Renal pelvis (tissue), 4 donors: ENCODE measurements around the gene ARHGDIG. TPM values are rescaled to one million over a fixed set of nuclear protein-coding genes. Genes with fewer than 3 reads are reported as not detected.
"Not testable (repeated sequence)": the region's sequence is repeated elsewhere in the genome, so short reads cannot be mapped to it uniquely, and the experiment has no call there.

Source experiments
- DNase-seq: peaks from one replicate; pipeline ENCODE4 v3.0.0-alpha.2; 2013
- polyA plus RNA-seq, 3 donors: library from polyadenylated mRNA; unstranded; fragments of 120-200 nt; gene quantifications; one replicate each; pipeline ENCODE4 v1.2.1, GENCODE V29; 2013; ENCODE audit not compliant: insufficient read length in 3 of 3

ARHGDIG gene
- polyA plus RNA-seq, 3 donors = 1.2 to 5.6 (median 4.2) TPM

DNA sequence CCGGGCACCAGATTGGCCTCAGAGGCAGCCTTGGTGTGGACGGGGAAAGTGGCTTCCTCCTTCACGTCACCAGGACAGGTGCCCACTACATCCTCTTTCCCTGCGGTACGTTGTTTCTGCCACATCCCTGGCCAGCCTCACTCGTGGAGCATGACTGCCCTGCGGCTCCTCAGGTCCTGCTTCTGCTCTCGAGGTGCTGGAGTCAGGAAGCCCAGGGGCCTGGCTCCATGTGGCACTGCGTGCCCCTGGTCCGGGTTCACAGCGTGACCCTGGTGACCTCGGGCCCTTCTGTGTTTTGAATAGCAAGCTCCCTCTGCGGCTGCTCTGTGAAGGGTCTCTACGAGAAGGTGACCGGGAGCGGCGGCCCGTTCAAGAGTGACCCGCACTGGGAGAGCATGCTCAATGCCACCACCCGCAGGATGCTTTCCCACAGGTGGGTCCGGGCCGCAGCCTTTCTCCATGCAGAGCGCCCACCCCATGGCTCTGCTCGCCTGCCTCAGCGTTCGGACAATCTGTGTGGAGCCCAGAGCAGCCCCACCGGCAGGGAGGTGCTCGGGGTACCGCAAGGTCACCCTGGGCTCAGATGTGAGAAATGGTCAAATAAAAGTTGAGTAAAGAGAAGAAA, 18.2 kb upstream of the ARHGDIG start:
- DNase-seq = no peak

DNA sequence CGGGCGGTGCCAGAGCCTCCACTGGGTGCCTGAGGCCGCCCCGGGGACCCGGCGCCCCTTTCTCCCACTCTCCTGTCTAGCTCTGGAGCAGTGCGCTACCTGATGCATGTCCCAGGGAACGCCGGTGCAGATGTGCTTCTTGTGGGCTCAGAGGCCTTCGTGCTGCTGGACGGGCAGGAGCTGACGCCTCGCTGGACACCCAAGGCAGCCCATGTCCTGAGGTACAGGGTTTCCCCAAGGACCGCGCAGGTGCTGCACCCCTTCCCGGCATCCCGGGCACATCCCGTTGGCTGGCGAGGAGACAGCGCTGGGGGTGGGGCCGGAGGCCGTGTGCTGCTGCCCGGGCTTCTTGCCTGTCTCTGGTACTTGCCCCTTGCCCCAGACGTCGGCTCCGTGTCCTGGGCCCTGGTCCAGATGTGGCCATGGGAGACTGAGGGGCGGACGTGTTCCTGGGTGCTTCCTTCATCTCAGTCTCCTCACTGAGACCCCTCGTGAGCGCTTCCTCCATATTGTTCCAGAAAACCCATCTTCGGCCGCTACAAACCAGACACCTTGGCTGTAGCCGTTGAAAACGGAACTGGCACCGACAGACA, 17.1 kb upstream of the ARHGDIG start:
- no peak for DNase-seq

DNA sequence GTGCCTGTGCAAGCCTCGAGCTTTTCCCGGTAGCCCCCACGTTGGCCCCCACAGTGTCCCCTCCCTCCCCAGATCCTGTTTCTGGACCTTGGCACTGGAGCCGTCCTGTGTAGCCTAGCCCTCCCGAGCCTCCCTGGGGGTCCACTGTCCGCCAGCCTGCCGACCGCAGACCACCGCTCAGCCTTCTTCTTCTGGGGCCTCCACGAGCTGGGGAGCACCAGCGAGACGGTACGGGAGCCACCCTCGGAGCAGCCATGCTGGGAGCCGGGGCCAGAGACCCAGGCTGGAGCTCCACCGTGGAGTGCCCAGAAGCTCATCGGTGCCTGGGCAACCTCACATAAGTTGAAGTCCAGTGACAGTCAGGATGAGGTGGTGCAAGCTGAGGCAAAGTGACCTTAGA, 16.4 kb upstream of the ARHGDIG start:
- no peak for DNase-seq

DNA sequence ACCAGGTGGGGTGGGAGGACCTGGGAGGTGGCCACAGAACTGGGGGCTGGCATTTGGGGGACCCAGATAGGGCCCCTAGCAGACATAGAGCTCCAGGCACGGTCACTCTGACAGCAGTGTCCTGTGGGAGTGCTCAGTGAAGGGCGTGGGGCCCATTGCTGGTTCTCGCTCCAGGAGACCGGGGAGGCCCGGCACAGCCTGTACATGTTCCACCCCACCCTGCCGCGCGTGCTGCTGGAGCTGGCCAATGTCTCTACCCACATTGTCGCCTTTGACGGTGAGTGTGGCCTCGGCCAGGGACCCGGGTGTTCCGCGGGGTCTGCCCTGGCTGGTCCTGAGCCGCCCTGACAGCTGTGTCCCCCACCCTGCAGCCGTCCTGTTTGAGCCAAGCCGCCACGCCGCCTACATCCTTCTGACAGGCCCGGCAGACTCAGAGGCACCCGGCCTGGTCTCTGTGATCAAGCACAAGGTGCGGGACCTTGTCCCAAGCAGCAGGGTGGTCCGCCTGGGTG, 15.9 kb upstream of the ARHGDIG start:
- DNase-seq = no peak

DNA sequence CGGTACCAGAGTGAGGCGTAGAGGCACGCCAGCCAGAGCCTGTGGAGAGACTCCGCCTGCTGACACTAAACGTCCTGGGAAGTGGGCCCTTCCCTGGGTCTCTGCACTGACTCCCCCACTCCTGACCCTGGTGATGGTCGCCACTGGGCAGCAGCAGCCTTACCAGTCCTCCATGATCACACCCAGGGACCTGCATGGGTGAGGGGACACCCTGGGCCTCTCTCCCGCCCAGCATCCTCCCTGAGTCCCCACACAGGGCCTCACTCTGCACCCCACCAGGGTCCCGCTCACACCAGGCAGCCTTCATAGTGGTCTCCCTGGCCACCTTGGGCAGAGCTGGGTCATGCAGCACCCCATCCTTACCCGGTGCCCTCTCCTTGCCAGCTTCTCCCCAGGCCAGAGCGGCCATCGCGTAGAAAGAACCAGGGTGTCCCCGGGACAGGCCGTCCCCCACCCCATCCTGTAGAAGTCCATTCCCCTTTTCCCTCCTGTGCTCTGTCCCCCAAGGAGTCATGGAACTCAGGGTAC, 15.3 kb upstream of the ARHGDIG start:
- no peak for DNase-seq

DNA sequence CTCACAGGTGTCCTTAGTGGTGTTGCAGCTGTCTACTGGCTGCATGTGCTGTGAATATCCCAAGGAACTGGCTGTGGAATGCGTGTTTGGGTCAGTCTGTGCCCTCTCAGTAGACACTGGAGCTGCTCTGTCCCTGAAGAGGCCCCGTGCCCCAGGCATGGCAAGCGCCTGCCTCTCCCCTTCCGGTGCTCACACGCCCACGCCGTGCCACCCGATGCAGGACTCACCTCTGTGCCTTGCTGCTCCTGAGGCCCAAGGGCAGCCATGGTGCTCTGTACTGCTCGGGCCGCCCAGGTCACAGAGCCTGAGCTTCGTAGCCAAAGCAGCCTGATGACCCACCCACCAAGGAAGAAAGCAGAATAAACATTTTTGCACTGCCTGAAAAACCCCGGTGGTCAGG, 14.7 kb upstream of the ARHGDIG start:
- DNase-seq = no peak

DNA sequence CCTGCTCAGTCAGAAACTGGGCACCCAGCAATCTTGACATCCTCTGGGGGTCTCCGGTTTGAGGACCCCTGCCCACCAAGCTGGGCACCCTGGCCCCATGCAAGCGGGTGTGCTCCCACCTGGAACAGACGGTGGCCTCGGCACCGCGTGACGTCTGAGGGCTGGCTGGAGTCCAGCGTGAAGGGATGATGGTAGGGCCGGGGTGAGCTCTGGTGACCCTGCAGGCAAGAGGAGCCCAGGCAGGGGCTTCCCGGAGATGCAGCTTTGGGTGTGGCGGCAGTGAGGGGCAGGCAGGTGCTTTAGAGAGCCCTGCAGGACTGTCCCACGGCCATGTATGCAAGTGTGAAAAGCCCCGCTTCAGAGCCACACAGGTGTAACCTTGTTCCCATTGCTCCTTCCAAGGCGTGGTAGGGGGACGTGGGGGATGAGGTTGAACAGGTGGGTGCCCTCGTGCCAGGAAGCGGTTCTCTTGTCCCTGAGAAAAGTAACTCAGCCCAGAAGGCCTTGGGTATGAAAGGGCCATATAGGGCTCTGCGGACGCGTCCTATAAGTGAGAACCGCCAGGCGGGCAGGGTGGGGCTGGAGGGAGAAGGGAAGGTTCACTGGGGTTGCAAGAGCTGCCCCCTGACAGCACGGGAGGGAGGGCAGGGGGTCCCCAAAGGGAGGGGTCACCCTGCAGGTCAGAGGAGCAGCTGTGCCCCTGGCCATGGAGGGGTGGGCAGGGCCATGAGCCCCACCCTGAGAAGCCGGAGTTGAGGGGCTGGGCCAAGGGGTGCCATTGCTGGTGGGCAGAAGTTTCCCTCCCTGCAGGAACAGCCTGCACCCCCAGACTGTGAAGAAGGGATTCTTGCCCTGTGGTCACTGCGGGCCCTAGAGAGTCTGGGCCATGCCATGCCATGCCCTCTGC, 13.9 kb upstream of the ARHGDIG start:
- DNase-seq = no peak

DNA sequence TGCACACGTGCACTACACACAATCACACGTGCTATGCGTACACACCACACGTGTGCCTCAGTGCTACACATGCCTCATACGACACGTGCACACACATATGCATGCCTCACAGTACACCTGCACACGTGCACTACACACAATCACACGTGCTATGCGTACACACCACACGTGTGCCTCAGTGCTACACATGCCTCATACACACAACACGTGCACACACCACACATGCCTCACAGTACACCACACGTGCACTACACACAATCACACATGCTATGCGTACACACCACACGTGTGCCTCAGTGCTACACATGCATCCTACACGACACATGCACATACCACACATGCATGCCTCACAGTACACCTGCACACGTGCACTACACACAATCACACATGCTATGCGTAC, 12.8 kb upstream of the ARHGDIG start:
- DNase-seq = not testable (repeated sequence)

DNA sequence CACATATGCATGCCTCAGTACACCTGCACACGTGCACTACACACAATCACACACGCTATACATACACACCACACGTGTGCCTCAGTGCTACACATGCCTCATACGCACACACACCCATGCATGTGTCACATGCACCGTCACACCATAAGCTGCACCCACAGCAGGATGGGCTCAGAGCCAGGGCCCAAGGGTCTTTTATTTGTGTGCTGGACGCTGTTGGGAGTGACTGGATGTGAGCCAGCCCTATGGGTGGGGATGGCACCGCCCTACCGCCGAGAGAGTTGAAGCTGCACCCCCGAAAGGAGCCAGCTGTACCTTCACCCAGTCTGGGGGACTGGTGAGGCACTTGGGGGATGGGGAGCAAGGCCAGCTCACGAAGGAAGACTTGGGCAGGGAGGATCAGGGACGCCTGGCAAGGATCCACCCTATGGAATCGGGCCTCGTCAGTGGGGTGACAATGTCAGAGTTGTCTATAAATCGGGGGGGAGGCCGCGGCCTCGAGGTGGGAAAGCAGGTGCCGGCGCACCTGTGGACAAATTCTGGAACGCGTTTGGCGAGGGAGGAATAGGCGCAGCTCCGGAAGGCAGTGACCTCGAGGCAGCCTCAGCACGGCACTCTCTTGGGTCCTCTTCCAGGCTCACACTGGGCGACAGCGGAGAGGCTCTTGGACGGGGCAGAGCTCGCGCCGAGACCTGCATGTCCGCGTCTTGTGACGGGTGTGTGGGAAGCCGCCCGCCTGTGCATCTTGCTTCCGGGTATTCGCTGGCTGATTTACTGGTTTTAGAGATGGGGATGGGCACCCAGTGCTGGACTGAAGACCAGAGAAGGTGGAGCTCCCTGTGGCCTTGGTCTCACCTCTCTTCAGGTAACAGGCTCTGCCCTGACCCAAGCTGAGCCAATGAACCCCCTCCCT, 12.0 kb upstream of the ARHGDIG start:
- no peak for DNase-seq

DNA sequence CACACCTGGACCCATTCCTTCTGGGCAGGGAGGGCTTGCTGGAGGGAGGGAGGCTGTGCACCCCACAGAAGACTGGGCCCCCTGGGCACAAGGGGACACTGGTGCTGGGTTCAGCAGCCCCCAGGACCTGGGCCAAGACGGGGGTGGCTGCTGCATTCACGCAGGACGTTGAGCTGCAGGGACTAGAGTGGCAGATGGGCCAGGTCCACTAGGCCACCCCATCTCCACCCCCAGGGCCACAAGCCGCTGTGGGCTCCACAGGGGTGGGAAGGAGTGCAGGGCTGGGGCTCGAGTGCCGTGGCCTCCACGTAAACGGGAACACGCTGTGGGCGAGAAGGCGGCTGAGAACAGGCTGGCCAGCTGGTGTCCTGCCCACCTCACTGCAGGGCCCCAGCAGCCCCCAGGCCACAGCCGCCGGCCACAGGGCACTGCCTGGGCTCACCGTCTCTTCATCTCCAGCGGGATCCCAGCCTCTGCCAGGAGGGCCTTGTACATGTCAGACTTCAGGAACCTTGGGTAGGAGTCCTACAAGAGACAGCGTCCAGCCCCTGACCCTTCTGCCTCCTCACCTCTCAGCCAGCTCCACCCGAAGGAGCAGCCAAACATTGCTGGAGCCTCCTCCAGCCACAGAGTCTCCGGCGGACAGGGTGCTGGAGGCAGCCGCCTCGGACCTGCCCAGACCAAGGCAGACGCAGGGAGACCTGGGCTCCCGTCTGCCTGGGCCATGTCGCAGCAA, 11.2 kb upstream of the ARHGDIG start:
- no peak for DNase-seq

DNA sequence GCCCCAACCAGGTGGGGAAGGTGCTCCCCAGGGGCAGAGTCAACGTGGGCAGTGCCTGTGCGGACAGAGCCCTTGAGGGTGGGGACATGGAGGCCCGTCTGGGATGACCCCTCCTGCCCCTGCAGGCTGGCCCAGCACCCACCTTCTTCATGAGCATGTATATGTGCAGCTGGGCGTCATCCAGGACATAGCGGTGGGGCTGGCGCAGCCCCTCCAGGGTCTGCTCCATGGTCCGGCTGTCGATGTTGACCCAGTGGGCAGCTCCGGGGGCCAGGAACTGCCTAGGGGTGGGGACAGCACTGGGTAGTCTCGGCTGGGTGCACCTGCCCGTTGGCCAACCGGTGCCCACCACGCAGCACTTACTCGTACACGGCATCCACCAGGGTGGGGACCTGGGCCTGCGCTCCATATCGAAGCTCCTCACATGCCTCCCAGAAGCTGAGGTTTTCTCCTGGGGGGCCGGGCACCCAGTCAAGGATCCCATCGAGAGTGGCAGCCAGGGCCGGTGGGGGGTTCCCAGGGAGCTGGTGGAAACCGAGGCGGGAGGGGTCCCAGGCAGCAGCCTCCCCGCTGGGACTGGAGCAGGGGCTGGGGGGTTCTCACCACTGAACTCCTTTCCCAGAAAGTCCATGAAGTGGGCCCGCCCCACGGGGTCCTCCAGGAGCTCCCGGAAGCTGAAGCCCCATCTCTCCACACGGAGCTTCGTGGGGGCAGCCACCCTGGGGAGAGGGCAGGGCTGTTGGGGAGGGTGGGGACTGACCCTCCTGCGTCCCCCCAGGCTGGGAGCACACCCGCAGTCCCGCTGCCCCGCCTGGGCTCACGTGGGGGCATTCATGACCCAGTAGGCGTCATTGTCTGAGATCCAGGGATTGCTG, 9.8 kb upstream of the ARHGDIG start:
- DNase-seq = no peak

DNA sequence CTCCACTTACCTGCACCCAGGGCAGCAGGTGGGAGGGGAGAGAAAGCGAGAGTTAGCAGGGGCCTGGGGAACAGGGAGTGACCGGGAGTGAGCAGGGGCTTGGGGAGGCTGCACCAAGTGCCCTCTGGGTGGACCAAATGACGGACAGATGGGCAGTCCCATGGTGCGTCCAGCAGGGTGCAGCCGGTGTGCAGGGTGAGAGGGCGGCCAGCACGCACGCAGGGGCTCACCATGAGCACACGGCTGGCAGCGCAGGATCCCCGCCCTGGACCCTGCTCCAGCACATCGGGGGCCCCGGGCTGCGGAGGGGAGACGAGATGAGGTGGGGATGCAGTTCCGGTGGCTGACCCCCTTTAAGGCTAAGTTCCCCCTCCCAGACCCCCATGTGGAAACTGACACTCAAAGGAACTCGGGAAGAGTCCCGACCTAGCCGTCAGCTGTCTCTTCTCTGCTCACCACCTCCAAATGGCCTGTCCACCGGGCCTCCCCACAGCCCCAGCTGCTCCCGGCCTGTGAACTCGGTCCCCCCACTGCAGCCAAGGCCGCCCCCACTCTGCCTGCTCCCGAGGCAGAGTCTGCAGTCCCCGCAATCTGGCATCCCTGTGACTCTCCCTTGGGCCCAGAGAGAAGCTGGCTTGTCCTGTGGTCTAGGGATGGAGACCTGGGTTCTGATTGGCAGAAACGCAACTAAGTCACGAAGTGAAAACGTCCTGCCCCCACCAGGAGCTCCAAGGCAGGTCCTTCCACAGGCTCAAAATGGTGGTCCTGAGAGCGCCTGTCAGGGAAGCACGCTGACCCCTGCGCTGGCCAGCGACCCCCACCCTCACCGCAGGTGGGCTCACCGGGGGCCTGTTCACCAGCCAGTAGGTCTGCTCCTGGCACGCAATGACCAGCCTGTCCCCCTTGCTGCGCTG, 7.5 kb upstream of the ARHGDIG start:
- no peak for DNase-seq

DNA sequence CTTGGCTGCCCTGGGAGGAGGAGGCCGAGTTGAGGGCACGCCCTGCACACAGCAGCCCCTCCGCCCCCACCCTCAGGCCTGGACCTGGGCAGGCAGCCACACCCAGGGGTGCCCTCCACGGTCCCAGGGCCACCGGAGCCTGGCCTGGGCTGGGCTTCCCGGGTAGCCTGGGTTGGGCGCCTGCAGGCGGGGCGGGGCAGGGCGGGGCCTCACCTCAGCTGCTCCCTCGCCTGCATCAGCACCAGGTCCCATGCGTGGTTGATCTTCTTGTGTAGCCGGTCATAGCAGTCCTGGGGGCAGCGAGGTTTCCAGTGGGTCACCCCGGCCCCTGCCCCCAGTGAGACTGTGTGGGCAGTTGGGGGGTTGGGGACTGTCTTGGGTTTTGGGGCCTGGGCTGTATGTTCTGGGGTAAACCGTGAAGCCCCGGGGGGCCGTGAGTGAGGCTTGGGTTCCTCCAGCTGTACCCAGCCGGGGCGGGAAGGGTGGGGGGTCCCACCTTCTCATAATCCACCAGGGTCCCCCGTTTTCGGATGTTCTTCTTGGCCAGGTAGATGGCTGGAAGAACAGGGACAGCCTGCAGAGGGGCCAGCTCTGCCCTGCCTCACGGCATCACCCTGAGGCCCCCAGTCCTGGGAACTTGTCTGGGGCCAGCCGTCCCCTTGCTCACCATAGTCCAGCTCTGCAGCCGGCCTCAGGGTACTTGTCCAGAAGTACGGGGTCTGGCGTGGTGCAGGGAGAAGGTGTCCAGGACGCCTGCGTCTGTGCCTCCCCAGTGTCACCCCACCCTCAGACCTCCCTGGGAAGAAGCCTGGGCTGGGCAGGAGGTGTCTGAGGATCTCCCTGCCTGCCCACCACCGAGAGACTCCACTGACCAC, 6.6 kb upstream of the ARHGDIG start:
- no peak for DNase-seq

DNA sequence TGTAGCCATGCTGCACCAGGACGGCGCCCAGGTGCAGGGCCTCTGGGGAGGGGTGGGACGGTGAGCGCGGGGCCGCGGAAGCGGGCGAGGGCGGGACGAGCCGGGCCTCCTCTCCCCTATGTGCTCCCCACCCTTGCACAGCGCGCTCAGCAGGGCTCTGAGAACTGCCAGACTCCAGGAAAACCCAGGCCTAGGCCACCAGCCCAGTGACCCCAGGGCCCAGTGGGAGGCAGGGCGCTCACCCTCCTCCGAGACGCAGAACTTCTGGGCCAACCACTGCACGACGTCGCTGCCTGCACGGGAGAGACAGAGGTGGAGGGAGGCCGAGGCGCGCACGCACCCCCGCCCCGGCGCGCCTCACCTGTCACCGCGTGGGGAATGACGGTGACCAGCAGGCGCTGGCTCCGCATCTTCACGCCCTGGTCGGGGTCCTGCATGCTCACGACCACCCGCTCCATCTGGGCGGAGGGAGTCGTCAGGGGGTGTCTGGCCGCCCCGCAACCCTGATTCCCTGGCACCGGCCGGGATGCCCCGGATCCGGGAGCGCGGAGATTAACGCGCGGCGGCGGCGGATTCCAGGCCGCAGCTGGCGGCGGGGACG, 5.2 kb upstream of the ARHGDIG start:
- no peak for DNase-seq

DNA sequence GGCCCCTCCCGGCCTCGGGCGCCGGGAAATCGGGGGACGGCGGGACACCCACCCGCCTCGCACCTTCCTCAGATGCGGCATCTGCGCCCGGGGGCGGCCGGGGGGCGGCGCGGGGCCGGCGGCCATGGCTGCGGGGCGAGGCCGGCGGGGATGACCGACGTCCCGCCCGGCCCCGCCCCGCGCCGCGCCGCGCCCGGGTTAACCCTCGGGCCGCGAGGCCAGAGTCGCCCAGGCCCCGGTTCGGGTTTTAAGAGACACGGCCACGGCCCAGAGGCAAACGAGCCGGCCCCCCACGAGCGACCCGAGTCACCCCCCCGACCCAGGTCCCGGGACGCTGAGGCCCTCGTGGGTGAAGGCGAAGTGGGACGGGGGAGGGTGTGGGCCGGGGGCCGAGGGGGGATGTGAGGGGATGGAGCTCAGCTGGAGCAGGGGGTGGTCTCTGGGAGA, 4.6 kb upstream of the ARHGDIG start, which contains the start of gene RGS11:
Gene RGS11, minus strand, starts transcription at position 159 of the 447 bp plus-strand sequence. Its CDS starts 33 bp downstream, at position 126.
- no peak for DNase-seq

DNA sequence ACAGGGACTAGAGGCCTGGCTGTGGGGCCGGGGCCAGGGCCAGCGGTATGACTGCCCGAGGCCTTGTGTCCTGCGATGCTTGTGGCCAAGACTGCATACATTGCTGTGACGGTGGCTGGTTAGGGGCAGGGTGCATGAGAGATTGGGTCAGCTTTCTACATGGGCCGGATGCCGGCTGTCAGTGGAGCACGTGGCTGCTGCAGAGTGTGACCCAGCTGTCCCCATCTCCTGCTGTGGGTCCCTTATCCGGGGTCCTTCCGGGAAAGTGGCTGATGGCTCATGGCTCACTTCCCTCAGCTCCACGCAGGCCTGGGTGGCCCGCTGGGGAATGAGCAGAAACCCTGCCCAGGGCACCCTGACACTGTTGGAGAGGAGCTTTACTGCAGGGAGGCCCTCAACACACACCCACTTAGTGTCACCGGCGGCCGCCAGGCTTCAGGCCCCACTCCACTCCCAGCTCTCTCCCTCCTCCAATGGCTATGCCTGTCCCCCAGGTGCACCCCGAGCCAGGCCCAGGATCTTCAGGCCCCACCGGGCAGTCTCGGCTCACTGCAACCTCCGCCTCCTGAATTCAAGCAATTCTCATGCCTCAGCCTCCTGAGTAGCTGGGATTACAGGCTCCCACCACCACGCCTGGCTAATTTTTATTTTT, 3.8 kb upstream of the ARHGDIG start:
- DNase-seq = no peak
